ENCODE results near the gene DZIP3.

- TF ChIP-seq CTCF (IDR thresholded peaks at IDR 0.05 in 8 of 11, conservative IDR thresholded peaks at IDR 0.05 in 3 of 11) (no peak), POLR2A (IDR thresholded peaks at IDR 0.05) (no peak)
These were observed 133.2 kb downstream of the DZIP3 start for GRCh38 chr3:108722724-108723123.
